Measurements from ENCODE around the gene PDE1A.

The PDE1A gene

GRCh38 chr2:182128821-182129707 lies 297.8 kb downstream of the PDE1A start:
- DNase-seq (ENCODE audit: low read depth in 2 of 2) = no peak

GRCh38 chr2:182117196-182117595 lies 309.6 kb downstream of the PDE1A start:
- DNase-seq (ENCODE audit: low read depth in 2 of 2) = no peak

- DNase-seq (ENCODE audit: low read depth in 2 of 2) = no peak
These were observed 310.1 kb downstream of the PDE1A start for GRCh38 chr2:182116774-182117173.

- no peak for DNase-seq (ENCODE audit: low read depth in 2 of 2)
These were observed 311.6 kb downstream of the PDE1A start for GRCh38 chr2:182115258-182115657.

- no peak for DNase-seq (ENCODE audit: low read depth in 2 of 2)
These were observed 313.5 kb downstream of the PDE1A start for GRCh38 chr2:182113334-182113733.

GRCh38 chr2:182110347-182110746 lies 316.5 kb downstream of the PDE1A start:
- no peak for DNase-seq (ENCODE audit: low read depth in 2 of 2)

GRCh38 chr2:182103526-182103925 lies 323.3 kb downstream of the PDE1A start:
- DNase-seq (ENCODE audit: low read depth in 2 of 2) = no peak

GRCh38 chr2:182101263-182101662 lies 325.6 kb downstream of the PDE1A start:
- no peak for DNase-seq (ENCODE audit: low read depth in 2 of 2)

GRCh38 chr2:182098648-182099047 lies 328.2 kb downstream of the PDE1A start:
- no peak for DNase-seq (ENCODE audit: low read depth in 2 of 2)

- no peak for DNase-seq (ENCODE audit: low read depth in 2 of 2)
These were observed 329.2 kb downstream of the PDE1A start for GRCh38 chr2:182097571-182098164.

GRCh38 chr2:182090486-182090885 lies 336.4 kb downstream of the PDE1A start:
- DNase-seq (ENCODE audit: low read depth in 2 of 2) = no peak

Data from stimulated activated CD8-positive, alpha-beta memory T cell treated with anti-CD3 and anti-CD28 coated beads, Interleukin-7, amount 100 ng/mL, for 1 hour (primary cell).